Central memory CD8-positive, alpha-beta T cell (primary cell): ENCODE data around the gene ZCWPW2.

Source experiments
- ATAC-seq: fragments of 150-1000 bp; cut with Tn5 transposase; replicated peaks from 2 replicates; pipeline ENCODE4 v1.10.0; 2022; ENCODE audit warnings: mild to moderate bottlenecking, moderate FRiP score, moderate number of reproducible peaks; ENCODE audit not compliant: poor library complexity, severe bottlenecking; ENCODE audit errors: extremely low read depth
- DNase-seq, 2 donors: peaks; one replicate each; pipeline ENCODE4 v3.0.0; 2021; ENCODE audit warnings: low spot score in 2 of 2
- H3K27ac Mint-ChIP-seq: one replicate; pipeline ENCODE4 v1.8.0; 2022; ENCODE audit warnings: low read depth, mild to moderate bottlenecking, moderate library complexity, mixed read lengths
- H3K27me3 Mint-ChIP-seq: one replicate; pipeline ENCODE4 v1.8.0; 2022; ENCODE audit warnings: mixed read lengths
- H3K36me3 Mint-ChIP-seq: one replicate; pipeline ENCODE4 v1.8.0; 2022; ENCODE audit warnings: mild to moderate bottlenecking, moderate library complexity, mixed read lengths; ENCODE audit not compliant: insufficient read depth
- H3K4me1 Mint-ChIP-seq: one replicate; pipeline ENCODE4 v1.8.0; 2022; ENCODE audit warnings: mixed read lengths
- H3K4me3 Mint-ChIP-seq: one replicate; pipeline ENCODE4 v1.8.0; 2022; ENCODE audit warnings: mild to moderate bottlenecking, moderate library complexity, mixed read lengths
- H3K9me3 Mint-ChIP-seq: one replicate; pipeline ENCODE4 v1.8.0; 2022; ENCODE audit warnings: mixed read lengths

ZCWPW2 gene

DNA sequence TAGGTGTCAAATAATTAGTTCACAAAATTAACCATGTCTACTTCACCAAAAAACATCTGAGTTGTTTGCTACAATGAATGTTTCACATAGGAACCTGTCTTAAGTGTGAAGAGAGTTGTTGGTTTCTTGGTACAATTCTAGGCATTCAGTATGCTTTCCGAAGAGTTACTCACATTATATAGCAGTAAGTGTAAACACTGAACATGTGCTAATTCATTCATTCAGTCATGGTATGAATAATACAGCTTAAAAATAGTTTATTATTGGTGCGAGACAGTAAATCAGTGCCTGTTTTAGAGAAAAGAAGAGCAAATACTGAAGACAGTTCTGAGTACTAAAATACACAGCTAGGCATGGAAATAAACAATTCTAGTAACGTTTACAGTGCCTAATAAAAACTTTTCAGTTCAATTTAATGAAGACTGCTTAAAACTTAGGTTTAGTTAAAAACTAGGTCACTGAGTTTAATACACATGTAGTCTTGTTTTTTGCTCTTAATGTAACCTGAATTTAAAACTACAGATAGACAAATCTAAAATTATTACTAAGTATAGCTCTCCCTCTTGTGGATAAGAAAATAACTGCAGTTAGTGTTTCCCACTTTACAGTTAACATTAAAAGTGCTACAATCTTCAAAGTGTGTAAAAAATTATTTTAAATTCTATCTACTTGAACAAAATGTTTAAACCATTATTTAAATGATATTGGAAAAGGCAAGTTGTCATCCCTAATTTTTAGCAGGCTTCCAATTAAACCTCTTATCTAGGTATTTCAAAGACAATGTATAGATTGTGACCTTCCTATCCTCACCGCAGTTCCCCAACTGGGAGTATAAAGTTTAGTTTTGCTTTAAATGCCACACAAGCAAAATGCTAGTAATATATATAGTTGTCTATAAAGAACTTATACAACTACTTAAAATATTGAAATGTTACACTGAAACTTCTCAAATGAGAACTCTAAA, 20.1 kb upstream of the ZCWPW2 start:
- no peak for DNase-seq
- Mint-ChIP-seq H3K4me3 (peak overlapping the region; percentile 46), H3K9me3 (no peaks in the 10 kb centered on the region), H3K4me1 (peaks cover 28% of the 10 kb centered on the region), H3K27me3 (no peaks in the 10 kb centered on the region), H3K36me3 (peaks cover 10% of the 10 kb centered on the region), H3K27ac (peak overlapping the region; percentile 55)
- no peak for ATAC-seq

DNA sequence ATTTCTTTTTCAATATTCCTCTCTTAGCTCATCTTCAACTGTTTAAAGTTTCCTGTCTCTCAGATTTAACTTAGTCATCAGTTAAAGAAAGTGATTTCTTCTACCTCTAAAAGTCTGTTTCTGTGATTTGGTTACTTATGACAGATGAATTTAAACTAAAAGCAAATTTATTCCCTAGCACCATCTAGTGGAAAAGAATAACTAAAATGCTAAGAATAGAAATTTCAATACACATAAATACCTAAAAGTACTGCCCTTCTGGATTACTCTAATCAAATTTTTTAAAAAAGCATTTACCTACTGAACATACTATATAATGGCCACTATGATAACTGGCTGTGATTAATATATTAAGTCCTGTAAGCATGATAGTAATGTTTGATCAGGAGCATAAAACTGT, 14.0 kb upstream of the ZCWPW2 start:
- ATAC-seq (peak; percentile 49), DNase-seq (no peak)
- Mint-ChIP-seq H3K27ac (peak overlapping the region; percentile 57), H3K4me3 (no peak overlapping the region), H3K27me3 (no peaks in the 10 kb centered on the region), H3K4me1 (no peaks in the 10 kb centered on the region), H3K9me3 (no peaks in the 10 kb centered on the region), H3K36me3 (peaks cover 11% of the 10 kb centered on the region)

DNA sequence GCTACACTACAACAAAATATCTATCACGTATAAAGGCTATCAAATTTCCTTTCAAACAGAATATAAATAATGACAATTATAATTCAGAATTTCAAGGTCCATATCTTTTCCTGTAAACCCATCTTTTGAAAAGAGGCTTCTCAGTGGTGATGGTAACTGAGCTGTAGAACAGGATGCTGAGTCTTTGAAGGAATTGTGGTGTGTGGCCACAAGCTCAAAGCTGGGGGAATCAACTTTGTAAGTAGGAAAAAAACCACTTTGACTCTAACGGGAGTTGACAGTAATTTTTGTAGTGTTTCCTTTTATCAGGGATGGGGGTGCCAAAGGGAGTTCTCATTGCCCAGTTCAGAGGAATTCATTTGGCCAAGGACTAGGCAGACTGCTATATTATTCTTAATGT, 13.3 kb upstream of the ZCWPW2 start:
- no peak overlapping the region for H3K27ac Mint-ChIP-seq
- no peak overlapping the region for H3K4me3 Mint-ChIP-seq
- H3K9me3 Mint-ChIP-seq: no peaks in the 10 kb centered on the region
- peaks cover 14% of the 10 kb centered on the region for H3K36me3 Mint-ChIP-seq
- H3K4me1 Mint-ChIP-seq: no peaks in the 10 kb centered on the region
- no peak for DNase-seq
- H3K27me3 Mint-ChIP-seq: no peaks in the 10 kb centered on the region
- ATAC-seq: no peak

GRCh38 chr3:28337230-28337629, 11.3 kb upstream of the ZCWPW2 start:
- H3K27me3 Mint-ChIP-seq: no peaks in the 10 kb centered on the region
- peaks cover 11% of the 10 kb centered on the region for H3K4me1 Mint-ChIP-seq
- DNase-seq: no peak
- no peak for ATAC-seq
- H3K27ac Mint-ChIP-seq: no peak overlapping the region
- no peaks in the 10 kb centered on the region for H3K9me3 Mint-ChIP-seq
- H3K36me3 Mint-ChIP-seq: peaks cover 12% of the 10 kb centered on the region
- H3K4me3 Mint-ChIP-seq: no peak overlapping the region

DNA sequence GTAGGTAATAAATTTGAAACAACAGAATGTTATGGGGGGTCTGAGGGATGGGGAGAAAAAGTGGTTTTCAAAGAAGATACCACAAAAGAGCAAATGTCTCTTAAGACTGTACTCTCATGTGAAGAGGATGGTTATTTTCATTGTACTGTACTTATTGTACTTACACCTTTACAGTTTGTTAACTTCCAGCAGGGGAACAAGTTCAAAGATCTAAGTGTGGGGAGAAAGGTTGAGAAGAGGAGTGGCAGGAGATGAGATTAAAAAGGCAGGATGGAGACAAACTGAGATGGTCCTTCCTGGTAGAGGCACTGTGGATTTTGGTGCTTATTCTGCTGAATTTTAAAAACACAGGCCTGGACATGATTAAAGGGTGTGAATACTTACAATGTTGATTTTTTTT, 5.4 kb upstream of the ZCWPW2 start:
- Mint-ChIP-seq H3K27me3 (no peaks in the 10 kb centered on the region), H3K9me3 (no peaks in the 10 kb centered on the region), H3K27ac (peak overlapping the region; percentile 67), H3K4me3 (peak overlapping the region; percentile 1), H3K36me3 (peaks cover 11% of the 10 kb centered on the region), H3K4me1 (peaks cover 60% of the 10 kb centered on the region)
- ATAC-seq (no peak), DNase-seq (no peak)

DNA sequence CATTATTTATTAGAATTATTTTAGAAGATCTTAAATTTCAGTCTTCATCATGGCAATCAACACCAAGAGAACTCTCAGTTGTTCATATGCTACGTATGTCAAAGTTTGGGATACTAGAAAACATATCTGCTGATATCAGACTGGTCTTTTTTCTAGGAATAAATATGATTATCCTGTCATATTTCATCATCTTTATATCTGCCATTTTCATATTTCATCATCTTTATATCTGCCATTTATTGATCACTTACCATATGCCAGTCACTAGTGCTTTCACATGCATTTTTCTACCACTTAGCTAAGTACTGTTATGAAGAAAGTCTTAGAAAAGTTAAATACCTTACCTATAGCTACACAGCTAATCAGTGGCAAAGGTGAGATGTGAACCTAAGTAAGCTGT, 2.8 kb upstream of the ZCWPW2 start:
- no peak overlapping the region for H3K27ac Mint-ChIP-seq
- peaks cover 20% of the 10 kb centered on the region for H3K36me3 Mint-ChIP-seq
- no peak overlapping the region for H3K4me3 Mint-ChIP-seq
- H3K27me3 Mint-ChIP-seq: no peaks in the 10 kb centered on the region
- ATAC-seq: no peak
- no peak for DNase-seq
- peaks cover 74% of the 10 kb centered on the region for H3K4me1 Mint-ChIP-seq
- no peaks in the 10 kb centered on the region for H3K9me3 Mint-ChIP-seq

GRCh38 chr3:28347374-28348264, 902 bp upstream of the ZCWPW2 start:
- peak in 1 of 2 donors; percentile 11 for DNase-seq
- peak overlapping the region; percentile 94 for H3K4me3 Mint-ChIP-seq
- ATAC-seq: no peak
- H3K27ac Mint-ChIP-seq: peak overlapping the region; percentile 98
- H3K36me3 Mint-ChIP-seq: peaks cover 21% of the 10 kb centered on the region
- H3K9me3 Mint-ChIP-seq: no peaks in the 10 kb centered on the region
- H3K4me1 Mint-ChIP-seq: peaks cover 59% of the 10 kb centered on the region
- no peaks in the 10 kb centered on the region for H3K27me3 Mint-ChIP-seq

- Mint-ChIP-seq H3K27ac (peak overlapping the region; percentile 98), H3K27me3 (no peaks in the 10 kb centered on the region), H3K36me3 (peaks cover 21% of the 10 kb centered on the region), H3K4me3 (peak overlapping the region; percentile 94), H3K4me1 (peaks cover 53% of the 10 kb centered on the region), H3K9me3 (no peaks in the 10 kb centered on the region)
- ATAC-seq: no peak
- DNase-seq: no peak
These were observed 274 bp upstream of the ZCWPW2 start for GRCh38 chr3:28348265-28348628.

DNA sequence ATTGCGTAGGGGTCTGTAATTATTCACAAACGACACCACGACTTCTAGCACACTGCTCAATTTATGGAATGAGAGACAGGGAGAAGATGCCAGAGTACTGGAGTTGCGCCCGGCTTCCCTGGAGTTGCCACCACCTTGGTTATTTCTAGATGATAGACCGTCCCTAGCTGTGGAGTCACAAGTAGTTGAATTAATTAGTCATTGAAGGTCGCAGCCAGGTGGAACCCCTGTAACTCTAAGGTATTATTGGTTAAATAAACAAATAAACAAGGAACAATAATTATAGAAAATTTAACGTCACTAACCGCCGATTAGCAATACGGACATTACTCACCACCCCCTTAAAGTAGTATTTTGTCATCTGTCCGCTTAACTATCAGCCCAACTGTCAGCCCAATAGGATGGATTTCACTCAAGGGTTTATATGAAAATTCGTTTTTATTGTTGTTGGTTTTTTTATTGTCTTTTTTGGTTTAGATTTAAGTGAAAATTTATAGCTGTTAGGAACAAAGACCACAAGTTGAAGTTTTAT, 1.0 kb downstream of the ZCWPW2 start:
- no peaks in the 10 kb centered on the region for H3K27me3 Mint-ChIP-seq
- no peak for DNase-seq
- H3K4me3 Mint-ChIP-seq: peak overlapping the region; percentile 94
- peaks cover 48% of the 10 kb centered on the region for H3K4me1 Mint-ChIP-seq
- peak overlapping the region; percentile 98 for H3K27ac Mint-ChIP-seq
- no peaks in the 10 kb centered on the region for H3K9me3 Mint-ChIP-seq
- H3K36me3 Mint-ChIP-seq: peaks cover 21% of the 10 kb centered on the region
- no peak for ATAC-seq

DNA sequence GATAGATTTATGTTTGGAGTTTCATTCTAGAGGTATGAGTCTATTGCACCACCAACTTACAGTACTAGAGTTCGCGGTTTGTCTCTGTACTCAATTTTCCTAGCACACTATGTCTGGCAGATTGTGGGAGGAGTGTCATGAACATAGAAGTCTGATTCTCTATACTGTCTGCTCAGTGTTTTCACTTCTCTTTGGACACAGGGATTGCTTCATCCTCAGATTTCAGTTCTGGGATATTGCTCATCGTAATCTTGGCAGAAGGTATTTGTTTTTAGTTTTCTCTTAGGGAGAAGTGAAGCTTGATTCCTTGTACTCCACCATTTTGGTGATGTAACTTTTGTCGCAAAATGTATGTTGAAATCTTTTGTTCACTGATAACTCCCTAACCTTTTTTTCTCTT, 27.9 kb downstream of the ZCWPW2 start:
- DNase-seq (no peak), ATAC-seq (no peak)
- peaks cover 7% of the 10 kb centered on the region for H3K9me3 Mint-ChIP-seq
- H3K4me3 Mint-ChIP-seq: no peak overlapping the region
- H3K27ac Mint-ChIP-seq: no peak overlapping the region
- no peaks in the 10 kb centered on the region for H3K4me1 Mint-ChIP-seq
- H3K36me3 Mint-ChIP-seq: peaks cover 3% of the 10 kb centered on the region
- peaks cover 68% of the 10 kb centered on the region for H3K27me3 Mint-ChIP-seq

DNA sequence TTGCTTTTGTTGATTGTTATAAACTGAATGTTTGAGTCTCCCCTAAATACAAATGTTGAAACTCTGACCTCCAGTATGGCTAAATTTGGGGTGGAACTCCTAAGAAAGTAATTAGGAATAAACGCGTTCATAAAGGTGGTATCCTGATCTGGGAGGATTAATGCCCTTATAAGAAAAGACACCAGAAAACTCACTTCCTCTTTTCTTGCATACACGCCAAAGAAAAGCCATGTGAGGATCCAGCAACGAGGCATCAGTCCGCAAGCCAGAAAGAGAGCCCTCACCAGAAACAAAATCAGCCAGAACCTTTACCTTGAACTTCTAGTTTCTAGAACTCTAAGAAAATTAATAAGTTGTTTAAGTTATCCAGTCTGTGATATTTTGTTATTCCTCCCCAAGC, 37.5 kb downstream of the ZCWPW2 start:
- DNase-seq (no peak), ATAC-seq (no peak)
- Mint-ChIP-seq H3K4me3 (no peak overlapping the region), H3K27me3 (peaks cover 26% of the 10 kb centered on the region), H3K27ac (no peak overlapping the region), H3K36me3 (peaks cover 1% of the 10 kb centered on the region), H3K9me3 (no peaks in the 10 kb centered on the region), H3K4me1 (no peaks in the 10 kb centered on the region)

- Mint-ChIP-seq H3K36me3 (peaks cover 3% of the 10 kb centered on the region), H3K4me3 (no peak overlapping the region), H3K27me3 (peaks cover 52% of the 10 kb centered on the region), H3K9me3 (peaks cover 26% of the 10 kb centered on the region), H3K27ac (no peak overlapping the region), H3K4me1 (no peaks in the 10 kb centered on the region)
- no peak for ATAC-seq
- DNase-seq: no peak
These were observed 40.5 kb downstream of the ZCWPW2 start for GRCh38 chr3:28388978-28389377.
